DND-41 (cell line): ENCODE results near the gene AMPD3.

Source experiments
- ATAC-seq: fragments of 200-7000 bp; cut with Tn5 transposase; 3 replicates; pipeline ENCODE4 v1.9.1; 2021; ENCODE audit warnings: low read depth; ENCODE audit not compliant: insufficient read depth
- DNase-seq: peaks from one replicate; pipeline ENCODE4 v3.0.0-alpha.2; 2020
- H2AFZ ChIP-seq: 2 replicates; pipeline ENCODE4 v1.6.0; 2012; ENCODE audit warnings: low read depth, low read length
- H3K27ac ChIP-seq: 2 replicates; pipeline ENCODE4 v1.5.1; 2012; ENCODE audit warnings: low read length, inconsistent platforms
- H3K27me3 ChIP-seq: fragments of 200-600 bp; sonication (generic); 2 replicates; pipeline ENCODE4 v1.6.0; 2012; ENCODE audit warnings: low read length, mild to moderate bottlenecking, inconsistent platforms; ENCODE audit not compliant: insufficient read depth, poor library complexity
- H3K36me3 ChIP-seq: 2 replicates; pipeline ENCODE4 v1.5.1; 2012; ENCODE audit warnings: low read length, inconsistent platforms; ENCODE audit not compliant: insufficient read depth
- H3K4me1 ChIP-seq: 2 replicates; pipeline ENCODE4 v1.5.1; 2012; ENCODE audit warnings: mild to moderate bottlenecking, low read length; ENCODE audit not compliant: insufficient read depth
- H3K4me2 ChIP-seq: 2 replicates; pipeline ENCODE4 v1.6.0; 2012; ENCODE audit warnings: mild to moderate bottlenecking, moderate library complexity, low read length, inconsistent platforms; ENCODE audit not compliant: insufficient read depth
- H3K4me3 ChIP-seq, 2 experiments: fragments of 200-600 bp in 1 of 2; shearing (Covaris generic) in 1 of 2; 2 replicates each; pipeline ENCODE4 v1.5.1; 2012 to 2016; ENCODE audit warnings: inconsistent platforms in 2 of 2, low read length in 2 of 2, mild to moderate bottlenecking in 2 of 2, low read depth in 1 of 2, moderate library complexity in 1 of 2
- H3K79me2 ChIP-seq: 2 replicates; pipeline ENCODE4 v1.6.0; 2012; ENCODE audit warnings: low read length, inconsistent platforms; ENCODE audit not compliant: insufficient read depth
- H3K9ac ChIP-seq: 2 replicates; pipeline ENCODE4 v1.6.0; 2012; ENCODE audit warnings: low read depth, mild to moderate bottlenecking, inconsistent platforms, low read length, moderate library complexity
- H3K9me3 ChIP-seq: 2 replicates; pipeline ENCODE4 v1.5.1; 2012; ENCODE audit warnings: low read length, moderate library complexity, mild to moderate bottlenecking, inconsistent platforms; ENCODE audit not compliant: insufficient read depth, severe bottlenecking
- H4K20me1 ChIP-seq: 2 replicates; pipeline ENCODE4 v1.6.0; 2012; ENCODE audit warnings: low read length; ENCODE audit not compliant: insufficient read depth
- CTCF ChIP-seq: IDR thresholded peaks from 2 replicates; pipeline ENCODE4 v1.5.1; 2012; ENCODE audit warnings: borderline replicate concordance, low read length, moderate library complexity, mild to moderate bottlenecking; ENCODE audit not compliant: poor library complexity, severe bottlenecking; ENCODE audit errors: extremely low read depth
- EZH2 ChIP-seq: IDR thresholded peaks from 3 replicates; pipeline ENCODE4 v1.6.1; 2012; ENCODE audit warnings: borderline replicate concordance, low read depth, mild to moderate bottlenecking, moderate library complexity, low read length, inconsistent platforms; ENCODE audit not compliant: severe bottlenecking

AMPD3 gene

GRCh38 chr11:10461276-10461790, 6.3 kb downstream of the AMPD3 start:
- Histone ChIP-seq H3K36me3 (peaks cover 38% of the 10 kb centered on the region), H3K4me1 (peaks cover 35% of the 10 kb centered on the region), H2AFZ (no peak overlapping the region), H3K9me3 (no peaks in the 10 kb centered on the region), H3K4me2 (no peak overlapping the region), H3K27ac (no peak overlapping the region), H3K9ac (no peak overlapping the region), H3K27me3 (no peaks in the 10 kb centered on the region), H3K4me3 (no peak overlapping the region), H4K20me1 (no peaks in the 10 kb centered on the region), H3K79me2 (peaks cover 23% of the 10 kb centered on the region)
- TF ChIP-seq EZH2, result no peak
- TF ChIP-seq CTCF, result no peak
- ATAC-seq (no peak), DNase-seq (no peak)

GRCh38 chr11:10462746-10463300, 7.8 kb downstream of the AMPD3 start:
- no peak overlapping the region for H2AFZ ChIP-seq
- peaks cover 38% of the 10 kb centered on the region for H3K36me3 ChIP-seq
- no peak for DNase-seq
- no peak for ATAC-seq
- no peak overlapping the region for H3K9ac ChIP-seq
- TF ChIP-seq EZH2 (no peak), CTCF (no peak)
- H3K4me1 ChIP-seq, result peaks cover 20% of the 10 kb centered on the region
- no peak overlapping the region for H3K27ac ChIP-seq
- H3K79me2 ChIP-seq, result peaks cover 13% of the 10 kb centered on the region
- H4K20me1 ChIP-seq, result no peaks in the 10 kb centered on the region
- H3K4me3 ChIP-seq, result no peak overlapping the region
- H3K27me3 ChIP-seq, result no peaks in the 10 kb centered on the region
- no peaks in the 10 kb centered on the region for H3K9me3 ChIP-seq
- H3K4me2 ChIP-seq, result no peak overlapping the region

- Histone ChIP-seq H3K4me2 (no peak overlapping the region), H3K9me3 (no peaks in the 10 kb centered on the region), H3K4me1 (no peaks in the 10 kb centered on the region), H2AFZ (no peak overlapping the region), H3K27ac (no peak overlapping the region), H3K79me2 (no peaks in the 10 kb centered on the region), H3K9ac (no peak overlapping the region), H3K27me3 (no peaks in the 10 kb centered on the region), H4K20me1 (no peaks in the 10 kb centered on the region), H3K4me3 (no peak overlapping the region), H3K36me3 (no peaks in the 10 kb centered on the region; the same call in 1 of the 2 replicates)
- DNase-seq (no peak), ATAC-seq (no peak)
- no peak for TF ChIP-seq CTCF
These were observed 18.3 kb downstream of the AMPD3 start for GRCh38 chr11:10473371-10473770.

- H3K9ac ChIP-seq, result no peak overlapping the region
- H3K4me2 ChIP-seq, result no peak overlapping the region
- H2AFZ ChIP-seq, result no peak overlapping the region
- no peak for ATAC-seq
- H3K79me2 ChIP-seq, result no peaks in the 10 kb centered on the region
- H3K4me3 ChIP-seq, result no peak overlapping the region
- H3K4me1 ChIP-seq, result no peaks in the 10 kb centered on the region
- H3K27ac ChIP-seq, result no peak overlapping the region
- no peaks in the 10 kb centered on the region for H3K27me3 ChIP-seq
- no peaks in the 10 kb centered on the region for H4K20me1 ChIP-seq
- TF ChIP-seq EZH2 (no peak), CTCF (no peak)
- no peaks in the 10 kb centered on the region for H3K9me3 ChIP-seq
- peaks cover 3% of the 10 kb centered on the region; the same call in 1 of the 2 replicates for H3K36me3 ChIP-seq
- DNase-seq, result no peak
These were observed 19.5 kb downstream of the AMPD3 start for GRCh38 chr11:10474551-10474950.
